Psoas muscle (tissue), 8 donors: ENCODE measurements around the gene PARK7. TPM values are rescaled to one million over a fixed set of nuclear protein-coding genes. Genes with fewer than 3 reads are reported as not detected.

Experiments used
- ATAC-seq, 4 donors: fragments of 200-7000 bp; cut with Tn5 transposase; one replicate each; pipeline ENCODE4 v1.9.1; 2020; ENCODE audit warnings: moderate library complexity in 3 of 4, mild to moderate bottlenecking in 2 of 4
- DNase-seq, 2 donors: peaks; one replicate each; pipeline ENCODE4 v3.0.0-alpha.2; 2020
- H3K27ac ChIP-seq: fragments of 200-600 bp; one replicate; pipeline ENCODE4 v1.8.0; 2022
- H3K27me3 ChIP-seq, 3 donors: fragments of 200-600 bp in 1 of 3; one replicate each; pipeline versions ENCODE4 v1.6.1 to v1.8.0; 2013 to 2022; ENCODE audit warnings: low read length in 2 of 3, mild to moderate bottlenecking in 2 of 3, moderate library complexity in 1 of 3; ENCODE audit not compliant: insufficient read depth in 3 of 3
- H3K36me3 ChIP-seq, 2 donors: fragments of 200-600 bp in 1 of 2; one replicate each; pipeline versions ENCODE4 v1.6.1 to v1.8.0; 2013 to 2022; ENCODE audit warnings: low read depth in 1 of 2, mild to moderate bottlenecking in 1 of 2, moderate library complexity in 1 of 2; ENCODE audit not compliant: insufficient read depth in 1 of 2
- H3K4me1 ChIP-seq: fragments of 200-600 bp; one replicate; pipeline ENCODE4 v1.8.0; 2022
- H3K4me3 ChIP-seq: fragments of 200-600 bp; one replicate; pipeline ENCODE4 v1.8.0; 2022; ENCODE audit warnings: mild to moderate bottlenecking
- H3K9me3 ChIP-seq: fragments of 200-600 bp; one replicate; pipeline ENCODE4 v1.8.0; 2022
- WGBS, 3 donors: extraction: QIAGEN DNeasy Blood & Tissue Kit; methylation state at CpG; one replicate each; pipeline versions ENCODE4 v1.1.6 to v1.1.7; 2013; 5-methylcytosine and 5-hydroxymethylcytosine counted together
- intact Hi-C, 2 donors: fragments of 100-400 bp; cut with DNase I; formaldehyde crosslinking; loops; one replicate each; pipeline versions ENCODE4 v1.11.0 to v1.14.2; 2022
- polyA plus RNA-seq, 3 donors: library from polyadenylated mRNA; stranded (reverse); fragments of 200-250 nt; gene quantifications; one replicate each; pipeline ENCODE4 v1.2.3, GENCODE V29; 2013
- total RNA-seq, 4 donors: library from RNA; stranded (reverse); fragmentation: NEBNext Ultra II Directional in 2 of 4; extraction: Animal tissue kit (Norgen Biotek cat#: 25700) in 2 of 4; gene quantifications; one replicate each; pipeline versions ENCODE4 v1.2.1 to v1.2.4, GENCODE V29; 2021 to 2023
- TF ChIP-seq, protein P1 (sequence below): fragments of 200-600 bp; IDR thresholded peaks from one replicate; pipeline ENCODE4 v1.8.0; 2022; ENCODE audit warnings: antibody characterized with exemption
- donor health status: healthy with polysubstance abuse.
- donor health status: DM: no; HTN: no; CAD: no; lungs with moderate emphysema.
- donor health status: Bipolar disorder and iron deficiency.
- donor health status: healthy.
- donor health status: DM: yes; HTN: yes; CAD: no.
- donor health status: DM: no; HTN: no; CAD: no.
- donor health status: DM: no; HTN: no; CAD: no.
- donor health status: DM: yes; HTN: yes; CAD: no.

Gene PARK7
- total and polyA plus RNA-seq, 7 donors = 389 to 467 (median 430) TPM

DNA sequence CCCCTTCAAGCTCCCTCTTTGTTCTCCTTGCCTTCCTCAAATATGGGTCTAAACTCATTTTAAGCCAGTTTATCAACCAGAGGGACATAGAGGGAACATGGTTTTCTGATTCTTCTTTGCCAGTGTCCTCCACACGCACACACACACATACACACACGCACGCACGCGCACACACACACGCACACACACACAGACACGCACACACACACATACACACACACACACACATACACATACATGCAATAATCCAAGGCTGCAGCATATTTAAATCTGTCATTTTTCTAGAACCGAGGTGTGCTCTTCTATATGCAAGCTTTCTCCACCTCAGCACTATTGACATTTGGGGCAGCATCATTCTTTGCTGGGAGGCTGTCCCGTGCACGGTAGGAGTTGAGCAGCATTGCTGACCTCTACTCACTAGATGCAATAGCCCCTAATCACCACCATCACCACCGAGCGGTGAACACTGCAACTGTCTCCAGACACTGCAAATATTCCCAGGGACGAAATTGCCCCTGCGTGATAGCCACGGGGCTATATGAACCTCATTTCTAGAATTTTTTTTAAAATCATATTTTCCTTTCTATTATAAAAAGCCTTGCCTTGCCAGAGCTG is 28.9 kb upstream of the PARK7 start:
- DNase-seq (no peak), ATAC-seq (no peak)
- Histone ChIP-seq H3K36me3 (no peaks in the 10 kb centered on the region), H3K9me3 (no peaks in the 10 kb centered on the region), H3K4me3 (no peak overlapping the region), H3K27ac (no peak overlapping the region), H3K27me3 (peaks cover 0 to 18% (median 2%) of the 10 kb centered on the region in 3 donors), H3K4me1 (no peaks in the 10 kb centered on the region)
- TF ChIP-seq, protein P1, sequence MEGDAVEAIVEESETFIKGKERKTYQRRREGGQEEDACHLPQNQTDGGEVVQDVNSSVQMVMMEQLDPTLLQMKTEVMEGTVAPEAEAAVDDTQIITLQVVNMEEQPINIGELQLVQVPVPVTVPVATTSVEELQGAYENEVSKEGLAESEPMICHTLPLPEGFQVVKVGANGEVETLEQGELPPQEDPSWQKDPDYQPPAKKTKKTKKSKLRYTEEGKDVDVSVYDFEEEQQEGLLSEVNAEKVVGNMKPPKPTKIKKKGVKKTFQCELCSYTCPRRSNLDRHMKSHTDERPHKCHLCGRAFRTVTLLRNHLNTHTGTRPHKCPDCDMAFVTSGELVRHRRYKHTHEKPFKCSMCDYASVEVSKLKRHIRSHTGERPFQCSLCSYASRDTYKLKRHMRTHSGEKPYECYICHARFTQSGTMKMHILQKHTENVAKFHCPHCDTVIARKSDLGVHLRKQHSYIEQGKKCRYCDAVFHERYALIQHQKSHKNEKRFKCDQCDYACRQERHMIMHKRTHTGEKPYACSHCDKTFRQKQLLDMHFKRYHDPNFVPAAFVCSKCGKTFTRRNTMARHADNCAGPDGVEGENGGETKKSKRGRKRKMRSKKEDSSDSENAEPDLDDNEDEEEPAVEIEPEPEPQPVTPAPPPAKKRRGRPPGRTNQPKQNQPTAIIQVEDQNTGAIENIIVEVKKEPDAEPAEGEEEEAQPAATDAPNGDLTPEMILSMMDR = no peak
- intact Hi-C loops = no loop called here
- WGBS, 3 donors = 69 to 73% (median 71%) methylated on average over 15 of the region's 15 CpGs

DNA sequence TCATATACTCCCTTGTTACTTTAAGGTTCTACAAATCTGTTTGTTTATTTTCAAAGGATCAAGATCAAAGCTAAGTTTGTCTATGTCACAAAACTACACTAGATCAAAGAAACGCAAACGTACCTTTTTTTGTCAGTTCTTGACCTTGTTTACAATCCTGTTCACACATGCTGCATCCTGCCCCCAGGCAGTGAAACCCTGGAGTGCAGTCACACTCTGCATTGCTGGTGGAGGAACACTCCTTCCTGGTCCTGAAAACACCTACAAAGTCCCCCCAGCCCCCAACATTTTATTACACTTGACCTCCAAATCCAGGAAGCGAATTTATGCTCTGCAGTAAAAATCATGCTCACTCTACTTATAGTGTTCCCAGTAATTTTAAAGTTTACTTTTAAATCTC is 23.4 kb upstream of the PARK7 start:
- intact Hi-C loops = no loop called here
- WGBS, 3 donors = 68 to 71% (median 69%) methylated on average over 3 of the region's 3 CpGs
- Histone ChIP-seq H3K9me3 (no peaks in the 10 kb centered on the region), H3K27me3 (peaks cover 0 to 36% (median 8%) of the 10 kb centered on the region in 3 donors), H3K27ac (no peak overlapping the region), H3K36me3 (no peaks in the 10 kb centered on the region), H3K4me1 (peaks cover 5% of the 10 kb centered on the region), H3K4me3 (no peak overlapping the region)
- DNase-seq (no peak), ATAC-seq (no peak)
- TF ChIP-seq, protein P1 = no peak

DNA sequence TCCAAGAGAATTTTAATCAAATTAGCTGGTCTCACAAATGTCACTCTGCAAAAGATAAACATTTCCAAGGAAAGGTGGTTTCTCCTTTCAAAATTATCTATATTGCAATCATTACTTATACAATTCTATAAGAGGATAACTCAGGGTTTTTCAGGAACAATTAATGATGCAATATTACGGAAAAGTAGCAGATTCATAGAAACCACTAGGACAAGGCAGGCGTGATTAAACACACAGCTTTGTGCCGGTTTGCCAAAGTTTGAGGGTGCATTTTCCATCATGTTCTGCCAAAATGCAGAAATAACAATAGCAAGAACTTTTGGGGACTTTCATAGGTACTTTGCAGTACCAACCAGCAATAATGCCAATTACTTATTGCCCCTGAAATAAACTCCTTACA is 21.5 kb upstream of the PARK7 start:
- 42 to 56% (median 42%) methylated on average over 3 of the region's 3 CpGs for WGBS, 3 donors
- intact Hi-C loops = no loop called here
- ATAC-seq (no peak), DNase-seq (no peak)
- Histone ChIP-seq H3K27me3 (peaks cover 0 to 38% (median 8%) of the 10 kb centered on the region in 3 donors), H3K4me1 (peaks cover 5% of the 10 kb centered on the region), H3K9me3 (no peaks in the 10 kb centered on the region), H3K4me3 (no peak overlapping the region), H3K36me3 (no peaks in the 10 kb centered on the region), H3K27ac (no peak overlapping the region)
- TF ChIP-seq, protein P1 = no peak

DNA sequence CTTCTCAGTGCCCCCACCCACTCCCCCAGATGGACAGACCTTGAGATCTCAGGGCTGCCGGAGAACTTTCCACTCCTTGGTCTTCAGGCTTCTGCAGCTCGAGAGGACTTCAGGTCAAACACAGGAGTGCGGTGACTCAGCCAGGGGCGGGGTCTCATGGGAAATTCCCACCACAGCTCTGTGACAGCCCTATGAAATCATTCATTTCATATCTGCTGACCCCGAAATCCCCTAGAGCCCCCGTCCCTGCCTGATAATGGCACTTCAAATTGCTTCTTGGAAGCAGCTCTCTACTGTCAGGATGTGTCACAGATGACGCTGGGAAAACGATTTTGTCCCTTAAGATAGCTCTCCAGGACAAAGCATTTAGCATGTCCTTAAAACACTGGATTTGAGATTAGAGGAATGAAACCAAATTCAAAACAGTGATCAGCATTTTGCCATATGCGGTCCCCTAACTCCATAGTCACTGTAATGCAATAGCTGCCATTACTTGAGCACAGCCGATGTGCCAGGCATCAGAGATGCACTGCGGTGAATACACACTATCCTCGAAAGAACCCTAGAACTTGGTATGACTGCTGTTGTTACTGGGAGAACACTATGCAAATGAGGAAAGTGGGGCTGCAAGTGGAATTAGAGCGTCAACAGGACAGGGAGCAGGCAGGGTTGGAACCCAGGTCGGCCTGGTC is 20.6 kb upstream of the PARK7 start, which contains the start of gene TNFRSF9:
Gene TNFRSF9 (minus strand): TSS at position 95 of the 692 bp plus-strand sequence. CDS start 845 bp downstream, outside the sequence.
- peaks cover 0 to 35% (median 8%) of the 10 kb centered on the region in 3 donors for H3K27me3 ChIP-seq
- peaks cover 5% of the 10 kb centered on the region for H3K4me1 ChIP-seq
- no peak for ATAC-seq
- H3K9me3 ChIP-seq = no peaks in the 10 kb centered on the region
- no peak within 1 kb of the TSS for H3K4me3 ChIP-seq
- no peak within 1 kb of the TSS for H3K27ac ChIP-seq
- TF ChIP-seq, protein P1 = no peak
- no peaks in the 10 kb centered on the region for H3K36me3 ChIP-seq
- WGBS, 3 donors = 38 to 59% (median 48%) methylated on average over 14 of the region's 14 CpGs
- intact Hi-C loops = no loop called here
- DNase-seq = no peak
